ENCODE measurements around the gene NRDE2. TPM values are rescaled to one million over a fixed set of nuclear protein-coding genes. Genes with fewer than 3 reads are reported as not detected.

NRDE2 gene
- total RNA-seq, 2 donors from 2014 or later, result 13.5 to 16.8 TPM

DNA sequence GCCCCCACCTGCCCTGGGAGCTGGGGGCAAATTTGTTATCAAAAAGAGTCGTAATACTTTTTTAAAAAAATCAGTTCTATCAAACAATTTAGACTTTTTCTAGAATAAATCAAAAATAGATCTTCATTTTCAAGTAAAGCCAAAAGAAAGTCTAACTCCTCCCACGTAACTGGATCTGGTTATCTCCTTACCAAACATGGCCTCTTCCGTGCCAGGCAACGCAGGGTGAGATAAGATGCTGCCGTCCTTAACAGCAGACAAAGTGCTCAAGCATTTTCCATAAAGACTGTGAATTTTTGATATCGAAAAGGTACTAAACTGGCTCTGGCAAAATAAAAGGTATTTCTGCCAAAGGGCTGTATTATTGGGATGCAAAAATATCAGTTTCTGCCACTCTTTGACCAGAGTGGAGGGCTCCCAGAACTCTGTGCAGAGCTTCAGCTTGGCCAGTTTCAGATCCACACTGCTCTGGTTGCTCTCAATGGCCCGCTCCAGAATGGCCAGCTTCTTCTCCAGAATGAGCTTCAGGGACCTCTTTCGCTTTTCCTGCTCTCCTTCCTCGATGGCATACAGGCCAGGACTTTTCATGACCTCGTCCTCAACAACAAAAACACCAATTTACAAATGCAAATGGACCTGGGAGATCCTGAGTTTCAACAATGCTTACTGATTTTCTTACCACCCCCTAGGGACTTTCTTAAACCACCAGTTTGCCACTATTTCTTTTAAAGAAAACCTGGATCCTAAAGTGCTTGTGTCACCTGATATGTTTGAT is 29.0 kb downstream of the NRDE2 start:
- intact Hi-C loops (cut with DNase I), result loop anchor here in 1 of 2 donors (10.0 kb wide), 2 partner anchors 92 to 392 kb away; partner anchors contain the start of gene CALM1

DNA sequence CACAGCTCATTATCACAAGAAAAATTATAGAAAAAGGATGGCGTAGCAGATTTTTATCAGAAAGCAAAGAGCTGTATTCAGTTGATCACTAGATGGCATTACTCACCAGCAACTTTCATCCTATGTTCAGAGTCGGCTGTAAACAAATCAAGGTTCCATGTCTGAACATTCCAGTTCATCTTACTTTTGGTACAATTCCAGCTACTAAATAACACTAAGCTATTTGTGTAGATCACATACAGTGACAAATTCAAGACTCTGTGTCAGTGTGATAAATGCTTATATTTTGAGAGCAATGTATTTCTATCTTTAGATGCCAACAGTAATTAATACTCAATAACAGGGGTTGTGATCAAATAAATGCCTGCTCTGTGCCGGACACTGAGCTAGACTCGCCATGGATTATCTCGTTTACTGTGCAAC is 30.1 kb downstream of the NRDE2 start:
- DNase-seq (ENCODE audit: low spot score), result no peak
- intact Hi-C loops (cut with DNase I), result loop anchor here in 1 of 2 donors (10.0 kb wide), 2 partner anchors 93 to 393 kb away; partner anchors contain the start of gene CALM1

More for the DNA sequence above, 29.0 kb downstream of the NRDE2 start:
- no peak for DNase-seq (ENCODE audit: low spot score)

DNA sequence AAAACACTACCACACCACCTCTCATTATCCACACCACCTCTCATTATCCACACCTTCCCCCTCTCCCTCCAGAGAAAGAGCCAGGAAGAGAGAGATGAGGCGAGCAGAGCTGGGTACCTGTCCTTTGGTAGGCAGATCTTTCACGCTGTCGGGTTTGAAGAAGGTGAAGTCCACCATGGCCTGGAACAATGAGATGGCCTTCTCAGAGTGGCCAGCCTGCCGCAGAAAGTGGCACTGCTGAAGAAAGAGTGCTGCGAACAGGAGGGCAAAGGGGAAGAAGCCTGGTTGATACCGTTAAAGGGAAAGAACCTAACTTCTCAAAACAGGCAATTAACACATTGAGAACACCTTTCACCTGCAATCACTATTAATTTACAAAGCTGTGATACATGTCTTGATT is 30.6 kb downstream of the NRDE2 start:
- DNase-seq (ENCODE audit: low spot score), result no peak
- intact Hi-C loops (cut with DNase I), result loop anchor here in 1 of 2 donors (10.0 kb wide), 2 partner anchors 94 to 394 kb away; partner anchors contain the start of gene CALM1

GRCh38 chr14:90300611-90301047 is 31.1 kb downstream of the NRDE2 start:
- intact Hi-C loops (cut with DNase I), result loop anchor here in 1 of 2 donors (10.0 kb wide), 2 partner anchors 94 to 394 kb away; partner anchors contain the start of gene CALM1
- no peak for DNase-seq (ENCODE audit: low spot score)

DNA sequence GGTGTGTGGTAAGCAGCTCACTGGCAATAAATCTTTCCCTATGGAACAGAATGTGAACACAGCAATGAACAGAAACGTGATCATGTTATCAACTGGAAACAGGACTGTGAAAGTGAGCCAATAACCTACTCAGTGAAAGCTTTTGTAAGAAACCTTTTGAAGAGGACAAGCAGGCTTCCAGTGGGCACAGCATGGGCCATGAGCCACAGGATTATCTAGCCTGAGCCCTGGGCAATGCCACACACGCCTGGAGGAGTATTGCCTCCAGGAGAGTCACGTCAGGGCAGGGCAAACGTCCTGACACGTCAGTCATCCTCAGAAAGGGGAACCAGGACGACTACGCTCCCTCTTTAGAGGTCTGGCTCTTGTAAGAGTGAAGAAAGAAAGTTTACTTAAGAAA is 32.3 kb downstream of the NRDE2 start:
- intact Hi-C loops (cut with DNase I), result no loop called here
- DNase-seq (ENCODE audit: low spot score), result no peak

GRCh38 chr14:90297876-90298629 is 33.7 kb downstream of the NRDE2 start:
- no peak for DNase-seq (ENCODE audit: low spot score)
- intact Hi-C loops (cut with DNase I), result no loop called here

DNA sequence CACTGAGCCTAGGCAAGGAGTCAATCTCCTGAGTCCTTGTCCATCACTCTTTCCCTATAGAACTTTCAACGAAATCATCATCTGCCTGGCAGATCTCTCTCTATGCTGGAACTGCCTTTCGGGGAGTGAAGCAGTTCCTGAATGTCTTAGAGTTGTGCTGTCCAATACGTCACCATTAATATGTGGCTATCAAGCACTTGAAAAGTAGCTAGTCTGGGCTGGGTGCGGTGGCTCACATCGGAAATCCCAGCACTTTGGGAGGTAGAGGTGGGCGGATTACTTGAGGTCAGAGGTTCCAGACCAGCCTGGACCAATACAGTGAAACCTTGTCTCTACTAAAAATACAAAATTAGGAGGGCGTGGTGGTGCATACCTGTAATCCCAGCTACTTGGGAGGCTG is 35.1 kb downstream of the NRDE2 start:
- intact Hi-C loops (cut with DNase I), result no loop called here
- no peak for DNase-seq (ENCODE audit: low spot score)

GRCh38 chr14:90295870-90296516 is 35.7 kb downstream of the NRDE2 start:
- intact Hi-C loops (cut with DNase I), result no loop called here
- DNase-seq (ENCODE audit: low spot score), result no peak

GRCh38 chr14:90294872-90295271 is 36.9 kb downstream of the NRDE2 start:
- DNase-seq (ENCODE audit: low spot score), result no peak
- intact Hi-C loops (cut with DNase I), result no loop called here

- no peak for DNase-seq (ENCODE audit: low spot score)
- intact Hi-C loops (cut with DNase I), result no loop called here
Measured at GRCh38 chr14:90293766-90294730, 37.7 kb downstream of the NRDE2 start.

- DNase-seq (ENCODE audit: low spot score), result no peak
- intact Hi-C loops (cut with DNase I), result no loop called here
Measured at GRCh38 chr14:90291699-90292098, 40.0 kb downstream of the NRDE2 start.

GRCh38 chr14:90290337-90291011 is 41.3 kb downstream of the NRDE2 start:
- no peak for DNase-seq (ENCODE audit: low spot score)
- intact Hi-C loops (cut with DNase I), result no loop called here

GRCh38 chr14:90288651-90289355 is 42.9 kb downstream of the NRDE2 start:
- intact Hi-C loops (cut with DNase I), result no loop called here
- DNase-seq (ENCODE audit: low spot score), result no peak

GRCh38 chr14:90287791-90288190 is 44.0 kb downstream of the NRDE2 start:
- intact Hi-C loops (cut with DNase I), result no loop called here
- DNase-seq (ENCODE audit: low spot score), result no peak

- DNase-seq (ENCODE audit: low spot score), result no peak
- intact Hi-C loops (cut with DNase I), result no loop called here
Measured at GRCh38 chr14:90281756-90282155, 50.0 kb downstream of the NRDE2 start.

DNA sequence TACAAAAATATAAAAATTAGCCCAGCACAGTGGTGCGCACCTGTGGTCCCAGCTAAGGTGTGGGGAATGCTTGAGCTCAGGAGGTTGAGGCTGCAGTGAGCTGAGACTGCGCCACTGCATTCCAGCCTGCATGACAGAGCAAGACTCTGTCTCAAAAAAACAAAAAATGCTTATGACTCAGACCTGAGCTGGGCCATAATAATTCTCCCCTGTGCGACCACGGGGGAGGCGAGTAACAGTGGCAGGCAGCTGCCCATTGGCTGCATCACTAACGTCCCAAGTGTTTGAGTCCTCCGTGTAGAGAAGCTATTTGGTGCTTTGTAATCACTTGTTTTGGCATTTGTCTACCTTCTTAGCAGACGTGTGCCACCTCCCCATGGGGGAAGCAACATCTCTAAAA is 50.5 kb downstream of the NRDE2 start:
- intact Hi-C loops (cut with DNase I), result no loop called here

GRCh38 chr14:90280096-90280495 is 51.6 kb downstream of the NRDE2 start:
- DNase-seq (ENCODE audit: low spot score), result no peak
- intact Hi-C loops (cut with DNase I), result no loop called here

More for the DNA sequence above, 50.5 kb downstream of the NRDE2 start:
- DNase-seq (ENCODE audit: low spot score), result no peak
